ENCODE data around the gene DUSP19.

DNA sequence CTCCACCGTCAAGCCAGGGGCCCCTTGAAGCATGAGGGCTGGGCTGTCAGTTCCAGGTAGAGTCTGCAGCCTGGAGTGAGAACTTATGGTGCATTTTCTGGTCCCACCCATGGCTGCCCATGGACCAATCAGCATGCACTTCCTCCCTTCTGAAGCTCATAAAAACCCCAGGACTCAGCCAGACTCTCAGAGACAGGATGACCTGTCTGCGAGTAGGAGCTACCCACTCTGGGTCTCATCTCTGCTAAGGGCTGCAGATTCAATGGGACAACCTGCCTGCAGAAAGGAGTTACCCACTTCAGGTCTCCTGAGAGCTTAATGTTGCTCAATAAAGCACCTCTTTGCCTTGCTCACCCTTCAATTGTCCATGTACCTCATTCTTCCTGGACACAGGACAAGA lies 9.4 kb upstream of the DUSP19 start:
- TF ChIP-seq, protein P1, sequence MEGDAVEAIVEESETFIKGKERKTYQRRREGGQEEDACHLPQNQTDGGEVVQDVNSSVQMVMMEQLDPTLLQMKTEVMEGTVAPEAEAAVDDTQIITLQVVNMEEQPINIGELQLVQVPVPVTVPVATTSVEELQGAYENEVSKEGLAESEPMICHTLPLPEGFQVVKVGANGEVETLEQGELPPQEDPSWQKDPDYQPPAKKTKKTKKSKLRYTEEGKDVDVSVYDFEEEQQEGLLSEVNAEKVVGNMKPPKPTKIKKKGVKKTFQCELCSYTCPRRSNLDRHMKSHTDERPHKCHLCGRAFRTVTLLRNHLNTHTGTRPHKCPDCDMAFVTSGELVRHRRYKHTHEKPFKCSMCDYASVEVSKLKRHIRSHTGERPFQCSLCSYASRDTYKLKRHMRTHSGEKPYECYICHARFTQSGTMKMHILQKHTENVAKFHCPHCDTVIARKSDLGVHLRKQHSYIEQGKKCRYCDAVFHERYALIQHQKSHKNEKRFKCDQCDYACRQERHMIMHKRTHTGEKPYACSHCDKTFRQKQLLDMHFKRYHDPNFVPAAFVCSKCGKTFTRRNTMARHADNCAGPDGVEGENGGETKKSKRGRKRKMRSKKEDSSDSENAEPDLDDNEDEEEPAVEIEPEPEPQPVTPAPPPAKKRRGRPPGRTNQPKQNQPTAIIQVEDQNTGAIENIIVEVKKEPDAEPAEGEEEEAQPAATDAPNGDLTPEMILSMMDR (IDR thresholded peaks at IDR 0.05; ENCODE audit: borderline replicate concordance, extremely low read depth, low read length, poor library complexity, severe bottlenecking): no peak
- TF ChIP-seq EZH2 (IDR thresholded peaks at IDR 0.05; ENCODE audit: borderline replicate concordance, low read depth, low read length, severe bottlenecking): no peak

Data from DND-41 (cell line).